A204.1 (cell line): Measurements from ENCODE around the gene TOM1.

Experiments
- FAIRE-seq: peaks from 2 replicates; lab custom pipeline; 2012; peaks lifted over from hg19 to GRCh38; lab: Jason Lieb, UNC

Gene TOM1

DNA sequence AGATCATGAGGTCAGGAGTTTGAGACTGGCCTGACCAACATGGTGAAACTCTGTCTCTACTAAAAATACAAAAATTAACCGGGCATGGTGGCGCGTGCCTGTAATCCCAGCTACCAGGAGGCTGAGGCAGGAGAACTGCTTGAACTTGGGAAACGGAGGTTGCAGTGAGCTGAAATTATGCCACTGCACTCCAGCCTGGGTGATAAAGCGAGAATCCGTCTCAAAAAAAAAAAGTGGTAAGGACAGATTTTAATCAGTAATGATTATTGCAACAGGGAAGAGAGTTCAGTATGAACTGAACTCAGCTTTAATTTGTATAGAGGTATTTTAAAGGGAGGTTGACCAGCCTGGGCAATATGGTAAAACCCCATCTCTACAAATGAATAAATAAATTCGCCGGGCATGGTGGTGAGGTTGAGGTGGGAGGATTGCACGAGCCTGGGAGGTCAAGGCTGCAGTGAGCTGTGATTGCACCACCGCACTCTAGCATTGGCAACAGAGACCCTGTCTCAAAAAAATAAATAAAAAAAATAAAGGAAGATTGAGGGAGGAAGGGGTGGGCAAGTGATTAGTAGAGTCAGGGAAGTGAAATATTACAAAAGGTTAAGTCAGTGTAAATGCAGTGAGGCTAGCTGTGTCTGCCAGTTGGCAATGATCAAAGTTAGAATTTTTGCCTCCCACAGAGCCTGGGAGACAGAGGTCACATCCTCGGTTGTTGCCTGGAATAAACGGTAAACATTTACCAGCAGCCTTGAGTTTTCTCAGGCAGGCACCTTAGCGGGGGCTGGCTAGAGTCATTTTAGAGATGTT is 97.6 kb downstream of the TOM1 start:
- FAIRE-seq, result no peak
